ENCODE data around the gene ANXA11. TPM values are rescaled to one million over a fixed set of nuclear protein-coding genes. Genes with fewer than 3 reads are reported as not detected.
"Not testable (repeated sequence)": the region's sequence is repeated elsewhere in the genome, so short reads cannot be mapped to it uniquely, and the experiment has no call there.

Gene ANXA11
- total RNA-seq, 3 donors from 2014 or later: 252 to 424 (median 367) TPM

DNA sequence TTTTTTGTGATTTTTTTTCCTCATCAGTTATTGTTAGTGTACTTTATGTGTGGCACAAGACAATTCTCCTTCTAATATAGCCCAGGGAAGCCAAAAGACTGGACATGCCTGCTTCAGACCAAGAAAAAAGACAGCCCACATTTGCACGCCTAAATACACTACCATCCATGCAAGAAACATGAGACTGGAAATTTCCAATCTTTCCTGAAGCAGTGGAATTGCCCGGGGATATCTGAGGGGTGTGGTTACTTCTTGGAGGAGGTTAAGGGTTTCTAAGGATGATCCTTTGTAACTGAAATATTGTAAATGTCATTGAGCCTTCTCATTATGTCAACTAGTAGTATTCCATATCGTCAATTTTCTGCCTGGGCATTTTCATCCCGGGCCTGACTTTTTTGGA lies 37.0 kb upstream of the ANXA11 start:
- intact Hi-C loops (cut with DNase I, micrococcal nuclease); H3K36me3 ChIP-seq (ENCODE audit: low read depth); ATAC-seq: not testable (repeated sequence)

DNA sequence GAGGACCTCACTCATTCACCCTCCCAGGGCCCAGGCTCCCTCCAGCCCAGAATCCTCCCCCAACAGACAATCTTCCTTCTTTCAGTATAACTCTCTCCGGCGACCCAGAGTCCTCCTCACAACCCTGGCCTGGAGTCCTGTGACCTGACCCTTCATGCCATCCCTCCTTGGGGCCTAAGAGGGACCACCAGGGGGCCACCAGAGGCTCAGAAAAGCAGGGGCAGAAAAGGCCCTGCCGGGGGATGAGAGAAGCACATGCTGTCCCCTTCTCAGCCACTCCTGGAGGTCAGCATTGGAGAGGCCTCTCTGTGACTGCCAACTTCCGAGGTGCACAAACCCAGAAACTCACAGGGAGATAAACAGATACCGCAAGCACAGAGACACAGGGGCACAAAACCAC lies 31.1 kb upstream of the ANXA11 start:
- DNase-seq; ATAC-seq; intact Hi-C loops (cut with DNase I, micrococcal nuclease); H3K4me1 ChIP-seq (ENCODE audit: low read depth); H3K4me3 ChIP-seq; H3K9me3 ChIP-seq; H3K36me3 ChIP-seq (ENCODE audit: low read depth): not testable (repeated sequence)

More for the DNA sequence above, 37.0 kb upstream of the ANXA11 start:
- H3K4me1 ChIP-seq (ENCODE audit: low read depth); H3K4me3 ChIP-seq; DNase-seq; H3K9me3 ChIP-seq: not testable (repeated sequence)

DNA sequence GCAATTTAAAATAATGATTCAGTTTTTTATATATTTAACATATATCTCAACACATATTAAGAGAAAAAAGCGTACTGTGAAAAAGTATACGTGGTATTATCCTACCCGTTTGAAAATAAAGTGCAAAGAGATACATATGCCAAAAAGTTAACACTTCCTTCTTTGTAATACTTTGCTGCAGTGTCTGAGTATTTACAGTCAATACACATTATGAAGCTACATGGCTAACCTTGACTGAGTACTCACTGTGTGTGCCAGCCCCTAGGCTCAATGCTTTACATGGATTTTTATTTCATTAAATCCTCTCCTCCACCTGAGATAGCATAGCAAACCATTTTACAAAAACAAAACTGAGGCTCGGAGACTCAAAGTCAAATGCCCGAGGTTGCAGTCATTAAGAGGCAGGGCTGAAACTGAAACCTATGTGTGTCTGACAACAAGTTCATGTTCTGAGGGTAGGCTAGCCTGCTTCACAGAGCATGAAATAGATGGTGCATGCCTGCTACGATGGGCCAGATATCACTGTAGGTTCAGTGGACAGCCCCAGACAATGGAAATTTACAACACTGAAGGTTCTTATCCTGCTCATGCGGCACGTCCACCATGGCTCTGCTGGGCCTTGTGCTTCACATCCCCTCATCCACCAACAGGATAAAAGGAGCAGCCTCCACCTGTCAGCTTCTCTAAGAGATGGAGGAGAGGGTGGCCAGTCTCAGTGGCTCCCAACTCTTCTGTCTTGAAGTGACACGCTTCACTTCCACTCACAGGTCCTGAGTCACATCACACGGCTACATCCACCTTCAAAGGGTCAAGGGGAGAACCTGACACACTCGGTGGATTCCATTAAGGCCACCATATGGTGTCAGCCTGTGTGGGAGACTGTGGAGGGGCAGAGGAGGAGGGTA lies 29.2 kb upstream of the ANXA11 start:
- peak; percentile 58 for ATAC-seq
- H3K4me1 ChIP-seq (ENCODE audit: low read depth); H3K36me3 ChIP-seq (ENCODE audit: low read depth); H3K9me3 ChIP-seq; H3K4me3 ChIP-seq; intact Hi-C loops (cut with DNase I, micrococcal nuclease); DNase-seq: not testable (repeated sequence)

DNA sequence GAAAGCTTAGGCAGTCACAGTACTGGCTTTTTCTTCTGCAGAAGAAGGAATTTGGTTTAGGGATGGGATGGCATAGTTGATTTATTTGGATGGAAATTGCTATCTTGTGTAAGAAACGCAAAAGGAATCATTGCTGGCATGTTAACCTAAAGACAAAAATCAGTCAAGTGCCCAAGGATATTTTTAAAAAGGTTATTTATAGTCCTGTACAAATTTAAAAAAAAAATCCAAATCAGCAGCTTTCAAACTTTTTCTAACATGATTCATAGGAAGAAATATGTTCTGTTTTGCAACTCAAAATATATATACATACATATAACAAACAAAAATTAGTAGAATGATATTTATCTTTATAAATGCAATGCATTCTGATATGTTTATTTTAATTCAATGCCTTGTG lies 28.5 kb upstream of the ANXA11 start:
- H3K9me3 ChIP-seq; intact Hi-C loops (cut with DNase I, micrococcal nuclease); DNase-seq; H3K36me3 ChIP-seq (ENCODE audit: low read depth); H3K4me3 ChIP-seq; H3K4me1 ChIP-seq (ENCODE audit: low read depth); ATAC-seq: not testable (repeated sequence)

DNA sequence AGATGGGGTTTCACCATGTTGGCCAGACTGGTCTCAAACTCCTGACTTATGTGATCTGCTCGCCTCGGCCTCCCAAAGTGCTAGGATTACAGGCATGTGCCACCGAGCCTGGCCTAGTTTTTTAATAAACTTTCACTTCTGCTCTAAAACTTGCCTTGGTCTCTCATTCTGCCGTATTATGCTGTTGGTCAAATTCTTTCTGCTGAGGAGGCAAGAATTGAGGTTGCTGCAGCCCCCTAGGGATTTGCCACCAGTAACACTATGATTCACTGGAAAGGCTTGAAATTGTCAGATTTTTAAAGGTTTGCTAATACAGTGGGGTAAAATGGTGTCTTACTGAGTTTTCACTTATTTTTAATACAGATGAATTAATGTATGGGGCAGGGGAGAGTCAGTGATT lies 21.4 kb upstream of the ANXA11 start:
- H3K36me3 ChIP-seq (ENCODE audit: low read depth); ATAC-seq; DNase-seq; H3K4me1 ChIP-seq (ENCODE audit: low read depth); H3K9me3 ChIP-seq; H3K4me3 ChIP-seq; intact Hi-C loops (cut with DNase I, micrococcal nuclease): not testable (repeated sequence)

DNA sequence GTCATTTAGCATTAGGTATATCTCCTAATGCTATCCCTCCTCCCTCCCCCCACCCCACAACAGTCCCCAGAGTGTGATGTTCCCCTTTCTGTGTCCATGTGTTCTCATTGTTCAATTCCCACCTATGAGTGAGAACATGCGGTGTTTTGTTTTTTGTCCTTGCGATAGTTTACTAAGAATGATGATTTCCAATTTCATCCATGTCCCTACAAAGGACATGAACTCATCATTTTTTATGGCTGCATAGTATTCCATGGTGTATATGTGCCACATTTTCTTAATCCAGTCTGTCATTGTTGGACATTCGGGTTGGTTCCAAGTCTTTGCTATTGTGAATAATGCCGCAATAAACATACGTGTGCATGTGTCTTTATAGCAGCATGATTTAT lies 17.7 kb upstream of the ANXA11 start:
- not testable (repeated sequence) for ATAC-seq; DNase-seq; H3K4me3 ChIP-seq; H3K4me1 ChIP-seq (ENCODE audit: low read depth); H3K9me3 ChIP-seq; H3K36me3 ChIP-seq (ENCODE audit: low read depth)
- intact Hi-C loops (cut with DNase I, micrococcal nuclease): loop anchor here in 1 of 2 donors (5.0 kb wide), 1 partner anchor 81 kb away; no protein-coding TSS in a partner anchor

DNA sequence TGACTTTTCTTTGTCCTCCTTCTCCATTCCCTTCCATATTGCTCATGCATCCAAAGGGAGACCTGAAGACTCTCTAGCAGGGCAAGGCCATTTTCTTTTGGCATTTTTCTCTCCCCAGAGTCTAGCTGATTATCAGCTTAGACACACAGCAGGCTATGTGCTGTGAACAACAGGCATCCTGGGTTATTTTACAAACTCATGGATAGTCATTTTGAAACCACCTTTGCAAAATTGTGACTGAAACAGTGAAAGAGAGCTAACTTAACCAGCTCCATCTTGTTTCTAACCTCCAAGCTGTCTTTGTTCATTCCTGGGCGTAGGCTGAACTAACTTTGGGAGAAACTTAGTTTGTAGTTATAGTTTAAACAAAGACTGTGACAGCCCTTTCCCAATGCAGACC lies 13.5 kb upstream of the ANXA11 start:
- intact Hi-C loops (cut with DNase I, micrococcal nuclease); H3K9me3 ChIP-seq; ATAC-seq: not testable (repeated sequence)

DNA sequence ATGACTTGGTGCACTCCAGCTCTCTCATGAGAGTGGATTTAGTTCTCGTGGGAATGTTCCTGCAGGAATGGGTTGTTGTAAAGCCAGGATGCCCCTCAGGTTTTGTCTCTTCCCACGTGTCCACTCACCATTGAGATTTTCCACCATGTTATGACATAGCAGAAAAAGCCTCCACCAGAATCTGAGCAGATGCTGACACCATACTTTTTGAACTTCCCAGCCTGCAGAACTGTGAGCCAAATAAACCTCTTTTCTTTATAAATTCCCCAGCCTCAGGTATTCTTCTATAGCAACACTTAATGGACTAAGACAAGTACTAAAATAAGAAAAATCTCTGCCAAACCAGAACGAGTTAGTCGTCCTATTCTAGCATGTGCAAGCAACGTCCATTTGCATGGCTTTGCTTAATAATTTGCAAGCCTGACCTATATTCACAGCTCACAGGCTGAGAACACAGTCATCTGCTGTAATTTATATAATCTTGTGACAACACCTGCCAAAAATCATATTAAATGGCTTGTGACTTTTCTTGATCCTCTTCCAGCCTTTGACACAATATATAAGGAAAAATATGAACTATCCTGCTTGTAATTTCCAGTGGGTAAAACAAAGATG lies 9.1 kb upstream of the ANXA11 start:
- DNase-seq; H3K4me3 ChIP-seq; H3K4me1 ChIP-seq (ENCODE audit: low read depth); ATAC-seq; intact Hi-C loops (cut with DNase I, micrococcal nuclease); H3K36me3 ChIP-seq (ENCODE audit: low read depth); H3K9me3 ChIP-seq: not testable (repeated sequence)

More for the DNA sequence above, 13.5 kb upstream of the ANXA11 start:
- not testable (repeated sequence) for H3K36me3 ChIP-seq (ENCODE audit: low read depth); DNase-seq; H3K4me3 ChIP-seq; H3K4me1 ChIP-seq (ENCODE audit: low read depth)

DNA sequence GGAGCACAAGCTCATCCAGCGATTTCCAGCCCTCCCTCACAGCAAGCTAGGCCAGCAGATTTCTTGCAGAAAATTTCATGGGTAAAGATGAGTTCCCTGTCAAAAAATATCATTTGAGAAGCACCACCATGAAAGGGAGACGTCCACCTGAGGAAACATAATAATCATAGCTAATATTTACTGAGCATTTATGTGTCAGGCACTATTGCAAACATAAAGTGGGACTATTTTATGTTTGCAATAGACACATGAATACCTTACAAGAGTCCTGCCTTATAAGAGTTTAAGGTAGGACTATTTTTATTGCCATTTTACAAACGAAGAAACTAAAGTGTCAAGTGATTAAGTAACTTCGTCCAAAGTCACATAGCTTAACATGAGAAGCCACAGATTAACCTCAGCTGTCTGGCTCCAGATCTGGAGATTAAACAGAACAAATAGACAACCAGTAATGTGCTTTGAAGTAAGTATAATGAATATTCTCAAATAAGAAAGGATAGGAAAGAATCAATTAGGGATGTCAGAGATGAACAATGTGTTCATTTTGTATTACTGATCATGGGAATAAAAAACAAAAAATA lies 7.3 kb upstream of the ANXA11 start:
- H3K9me3 ChIP-seq; intact Hi-C loops (cut with DNase I, micrococcal nuclease); H3K36me3 ChIP-seq (ENCODE audit: low read depth); DNase-seq; H3K4me3 ChIP-seq; ATAC-seq; H3K4me1 ChIP-seq (ENCODE audit: low read depth): not testable (repeated sequence)

DNA sequence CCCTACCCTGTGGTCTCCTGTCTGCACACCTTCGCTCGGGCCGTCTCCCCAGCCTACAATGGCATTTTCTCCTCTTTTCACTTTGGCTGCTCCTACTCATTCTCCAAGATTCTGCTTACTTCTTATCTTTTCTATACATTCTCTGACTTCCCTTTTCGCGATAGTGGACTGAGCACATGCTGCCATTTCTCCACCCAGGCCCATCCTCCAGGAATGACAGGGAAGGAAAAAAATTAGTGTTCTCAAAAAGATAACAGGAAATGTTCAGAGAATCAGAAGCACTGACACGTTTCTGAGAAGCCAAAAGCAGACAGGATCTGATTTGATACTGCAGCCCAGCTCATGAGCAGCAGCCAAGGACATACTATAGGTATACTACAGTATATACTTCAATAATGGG lies 6.4 kb upstream of the ANXA11 start:
- TF ChIP-seq, protein P1, sequence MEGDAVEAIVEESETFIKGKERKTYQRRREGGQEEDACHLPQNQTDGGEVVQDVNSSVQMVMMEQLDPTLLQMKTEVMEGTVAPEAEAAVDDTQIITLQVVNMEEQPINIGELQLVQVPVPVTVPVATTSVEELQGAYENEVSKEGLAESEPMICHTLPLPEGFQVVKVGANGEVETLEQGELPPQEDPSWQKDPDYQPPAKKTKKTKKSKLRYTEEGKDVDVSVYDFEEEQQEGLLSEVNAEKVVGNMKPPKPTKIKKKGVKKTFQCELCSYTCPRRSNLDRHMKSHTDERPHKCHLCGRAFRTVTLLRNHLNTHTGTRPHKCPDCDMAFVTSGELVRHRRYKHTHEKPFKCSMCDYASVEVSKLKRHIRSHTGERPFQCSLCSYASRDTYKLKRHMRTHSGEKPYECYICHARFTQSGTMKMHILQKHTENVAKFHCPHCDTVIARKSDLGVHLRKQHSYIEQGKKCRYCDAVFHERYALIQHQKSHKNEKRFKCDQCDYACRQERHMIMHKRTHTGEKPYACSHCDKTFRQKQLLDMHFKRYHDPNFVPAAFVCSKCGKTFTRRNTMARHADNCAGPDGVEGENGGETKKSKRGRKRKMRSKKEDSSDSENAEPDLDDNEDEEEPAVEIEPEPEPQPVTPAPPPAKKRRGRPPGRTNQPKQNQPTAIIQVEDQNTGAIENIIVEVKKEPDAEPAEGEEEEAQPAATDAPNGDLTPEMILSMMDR (IDR thresholded peaks at IDR 0.05): no peak
- Histone ChIP-seq H3K4me1 (ENCODE audit: low read depth) (peaks cover under 1% of the 10 kb centered on the region), H3K9me3 (no peaks in the 10 kb centered on the region), H3K4me3 (no peak overlapping the region), H3K36me3 (ENCODE audit: low read depth) (no peaks in the 10 kb centered on the region)
- no peak for ATAC-seq
- intact Hi-C loops (cut with DNase I, micrococcal nuclease): no loop called here
- DNase-seq: no peak

All from mucosa of descending colon (tissue), 3 donors.